ENCODE measurements around the gene MRPL17.
"Not testable (repeated sequence)": the region's sequence is repeated elsewhere in the genome, so short reads cannot be mapped to it uniquely, and the experiment has no call there.

GRCh38 chr11:6684068-6684467 lies 928 bp upstream of the MRPL17 start:
- TF ChIP-seq CTCF (IDR thresholded peaks at IDR 0.05; ENCODE audit: low read depth, low read length, missing input control); TAF1 (conservative IDR thresholded peaks at IDR 0.05); ZBTB33 (IDR thresholded peaks at IDR 0.05); MAX (IDR thresholded peaks at IDR 0.05); EGR1 (IDR thresholded peaks at IDR 0.05; ENCODE audit: low read depth in 2 of 2); RAD21 (IDR thresholded peaks at IDR 0.05); ATF3 (IDR thresholded peaks at IDR 0.05); JUND (IDR thresholded peaks at IDR 0.05); REST (IDR thresholded peaks at IDR 0.05): not testable (repeated sequence)

Data from liver (tissue), 3 donors.